ENCODE measurements around the gene ZFPM1. TPM values are rescaled to one million over a fixed set of nuclear protein-coding genes. Genes with fewer than 3 reads are reported as not detected.

The ZFPM1 gene
- polyA plus RNA-seq, 3 donors: 2.1 to 5.7 (median 4.6) TPM

- no peak for DNase-seq (ENCODE audit: extremely low read depth in 1 of 11, low read depth in 9 of 11, low spot score in 4 of 11)
These were observed 50.3 kb downstream of the ZFPM1 start for GRCh38 chr16:88503374-88503770.

- no peak for DNase-seq (ENCODE audit: extremely low read depth in 1 of 11, low read depth in 9 of 11, low spot score in 4 of 11)
These were observed 50.9 kb downstream of the ZFPM1 start for GRCh38 chr16:88503771-88504488.

GRCh38 chr16:88504489-88505404 lies 51.7 kb downstream of the ZFPM1 start:
- no peak for DNase-seq (ENCODE audit: extremely low read depth in 1 of 11, low read depth in 9 of 11, low spot score in 4 of 11)

GRCh38 chr16:88505405-88506082 lies 52.5 kb downstream of the ZFPM1 start:
- DNase-seq (ENCODE audit: extremely low read depth in 1 of 11, low read depth in 9 of 11, low spot score in 4 of 11): peak in 5 of 11 donors; percentile 18 to 44 (median 38)

GRCh38 chr16:88506723-88507122 lies 53.6 kb downstream of the ZFPM1 start:
- no peak for DNase-seq (ENCODE audit: extremely low read depth in 1 of 11, low read depth in 9 of 11, low spot score in 4 of 11)

- DNase-seq (ENCODE audit: extremely low read depth in 1 of 11, low read depth in 9 of 11, low spot score in 4 of 11): no peak
These were observed 54.2 kb downstream of the ZFPM1 start for GRCh38 chr16:88507231-88507743.

GRCh38 chr16:88508376-88508867 lies 55.3 kb downstream of the ZFPM1 start:
- no peak for DNase-seq (ENCODE audit: extremely low read depth in 1 of 11, low read depth in 9 of 11, low spot score in 4 of 11)

GRCh38 chr16:88508868-88509748 lies 56.0 kb downstream of the ZFPM1 start:
- no peak for DNase-seq (ENCODE audit: extremely low read depth in 1 of 11, low read depth in 9 of 11, low spot score in 4 of 11)

GRCh38 chr16:88509749-88510069 lies 56.6 kb downstream of the ZFPM1 start:
- DNase-seq (ENCODE audit: extremely low read depth in 1 of 11, low read depth in 9 of 11, low spot score in 4 of 11): no peak

GRCh38 chr16:88510091-88510994 lies 57.3 kb downstream of the ZFPM1 start:
- peak in 1 of 11 donors; percentile 37 for DNase-seq (ENCODE audit: extremely low read depth in 1 of 11, low read depth in 9 of 11, low spot score in 4 of 11)

- DNase-seq (ENCODE audit: extremely low read depth in 1 of 11, low read depth in 9 of 11, low spot score in 4 of 11): no peak
These were observed 58.0 kb downstream of the ZFPM1 start for GRCh38 chr16:88511060-88511459.

GRCh38 chr16:88511906-88512305 lies 58.8 kb downstream of the ZFPM1 start:
- DNase-seq (ENCODE audit: extremely low read depth in 1 of 11, low read depth in 9 of 11, low spot score in 4 of 11): no peak

GRCh38 chr16:88512728-88513696 lies 59.9 kb downstream of the ZFPM1 start:
- DNase-seq (ENCODE audit: extremely low read depth in 1 of 11, low read depth in 9 of 11, low spot score in 4 of 11): no peak

GRCh38 chr16:88514070-88514469 lies 61.0 kb downstream of the ZFPM1 start:
- DNase-seq (ENCODE audit: extremely low read depth in 1 of 11, low read depth in 9 of 11, low spot score in 4 of 11): no peak

GRCh38 chr16:88514526-88515232 lies 61.6 kb downstream of the ZFPM1 start:
- no peak for DNase-seq (ENCODE audit: extremely low read depth in 1 of 11, low read depth in 9 of 11, low spot score in 4 of 11)

GRCh38 chr16:88515371-88515770 lies 62.3 kb downstream of the ZFPM1 start:
- DNase-seq (ENCODE audit: extremely low read depth in 1 of 11, low read depth in 9 of 11, low spot score in 4 of 11): no peak

All from renal cortex interstitium (tissue), 11 donors.